Sigmoid colon (tissue), 7 donors: Measurements from ENCODE around the gene MYL7. TPM values are rescaled to one million over a fixed set of nuclear protein-coding genes. Genes with fewer than 3 reads are reported as not detected.

Source experiments
- DNase-seq: peaks from one replicate; pipeline ENCODE4 v3.0.0-alpha.2; 2019
- H3K27ac ChIP-seq, 4 donors: fragments of 200-600 bp; sonication (generic); one replicate each; pipeline ENCODE4 v1.5.1; 2016 to 2019; ENCODE audit warnings: mild to moderate bottlenecking in 1 of 4
- H3K27me3 ChIP-seq, 3 donors: fragments of 200-600 bp; sonication (generic); one replicate each; pipeline ENCODE4 v1.5.1; 2019; ENCODE audit warnings: mild to moderate bottlenecking in 1 of 3
- H3K36me3 ChIP-seq, 4 donors: fragments of 200-600 bp; sonication (generic); one replicate each; pipeline ENCODE4 v1.5.1; 2016 to 2019
- H3K4me1 ChIP-seq, 4 donors: fragments of 200-600 bp; sonication (generic); one replicate each; pipeline ENCODE4 v1.5.1; 2017 to 2019
- H3K4me3 ChIP-seq, 4 donors: fragments of 200-600 bp; sonication (generic); one replicate each; pipeline ENCODE4 v1.5.1; 2017 to 2019; ENCODE audit warnings: mild to moderate bottlenecking in 2 of 4, moderate library complexity in 1 of 4
- H3K9me3 ChIP-seq, 4 donors: fragments of 200-600 bp in 3 of 4; sonication (generic) in 3 of 4; one replicate each; pipeline versions ENCODE4 v1.5.1 to v1.6.1; 2013 to 2019
- EP300 ChIP-seq, 4 donors: sonication (generic); formaldehyde crosslinking; IDR thresholded peaks; one replicate each; pipeline ENCODE4 v1.6.1; 2017; ENCODE audit warnings: antibody characterized with exemption in 4 of 4
- POLR2A ChIP-seq, 2 donors: fragments of 450-650 bp; IDR thresholded peaks; one replicate each; pipeline ENCODE4 v1.6.1; 2016; ENCODE audit warnings: antibody characterized with exemption in 2 of 2, mild to moderate bottlenecking in 2 of 2, moderate library complexity in 2 of 2
- POLR2AphosphoS5 ChIP-seq, 4 donors: sonication (generic); formaldehyde crosslinking; IDR thresholded peaks; one replicate each; pipeline ENCODE4 v1.6.1; 2017; ENCODE audit warnings: antibody characterized with exemption in 4 of 4
- WGBS, 2 donors: extraction: QIAGEN DNeasy Blood & Tissue Kit; methylation state at CpG; one replicate each; pipeline ENCODE4 v1.1.7; 2013; 5-methylcytosine and 5-hydroxymethylcytosine counted together
- intact Hi-C: fragments of 100-400 bp; cut with DNase I; formaldehyde crosslinking; loops from one replicate; pipeline ENCODE4 v1.15.1; 2023
- polyA plus RNA-seq, 3 donors: library from polyadenylated mRNA; stranded (reverse); fragments of 200-250 nt; gene quantifications; one replicate each; pipeline ENCODE4 v1.2.3, GENCODE V29; 2013
- total RNA-seq, 4 donors: library from RNA; depleted of rRNA; stranded (reverse); fragments of >200 nt; gene quantifications; one replicate each; pipeline ENCODE4 v1.1.0, GENCODE V29; 2016
- TF ChIP-seq, protein P1 (sequence below), 4 experiments: fragments of 450-650 bp in 3 of 4; fragments of 200-600 bp in 1 of 4; IDR thresholded peaks; one replicate each; pipeline ENCODE4 v1.5.1; 2016 to 2019; ENCODE audit warnings: antibody characterized with exemption in 4 of 4, mild to moderate bottlenecking in 3 of 4, moderate library complexity in 2 of 4
- donor health status: healthy with polysubstance abuse.
- donor health status: Bipolar disorder and iron deficiency.
- donor health status: healthy.

Gene MYL7
- total and polyA plus RNA-seq, 7 donors: 0.39 to 7.2 TPM; not detected in 5

DNA sequence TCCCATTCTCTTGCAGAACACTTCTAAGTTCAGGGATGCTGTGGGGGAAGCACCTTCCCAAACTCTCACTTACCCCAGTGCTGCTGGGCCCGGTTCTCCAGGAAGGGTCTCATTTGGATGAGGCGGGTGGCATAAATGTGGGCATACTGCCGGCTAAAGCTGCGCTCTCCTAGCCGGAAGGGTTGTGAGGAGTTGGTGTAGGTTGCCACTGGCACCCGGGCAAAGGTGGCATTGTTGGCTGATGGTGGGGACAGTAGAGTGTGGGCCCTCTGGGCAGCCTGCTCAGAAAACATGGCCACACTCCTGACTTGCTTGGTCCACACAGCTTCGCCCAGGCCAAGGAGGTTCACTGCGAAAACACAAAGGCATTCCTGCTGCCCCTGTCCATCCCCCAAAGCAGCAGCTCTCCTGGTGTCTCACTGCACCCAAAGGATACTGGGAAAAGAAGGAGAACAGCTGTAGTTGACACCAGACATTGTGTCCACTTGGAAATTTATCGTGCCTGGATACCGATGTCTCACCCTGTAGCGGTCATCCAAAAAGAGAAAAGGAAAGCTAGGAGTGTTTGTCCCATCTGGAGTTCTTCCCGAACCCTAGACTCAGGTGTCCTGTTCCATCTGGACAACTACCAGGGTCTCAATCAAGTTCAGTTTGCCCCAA lies 19.2 kb downstream of the MYL7 start:
- peaks cover 0 to 19% (median 12%) of the 10 kb centered on the region in 4 donors for H3K4me1 ChIP-seq
- H3K27me3 ChIP-seq: no peaks in the 10 kb centered on the region
- no peak overlapping the region for H3K4me3 ChIP-seq
- intact Hi-C loops: loop anchor here (5.0 kb wide), 2 partner anchors 80 to 195 kb away; partner anchors contain the start of genes UBE2D4 and YKT6
- DNase-seq: no peak
- WGBS, 2 donors: 96 to 97% methylated on average over 12 of the region's 12 CpGs
- H3K36me3 ChIP-seq: peaks cover 0 to 38% (median 4%) of the 10 kb centered on the region in 4 donors
- peak overlapping the region in 3 of 4 donors; percentile 83 to 92 (median 91) for H3K27ac ChIP-seq
- H3K9me3 ChIP-seq: no peaks in the 10 kb centered on the region
- TF ChIP-seq, protein P1, sequence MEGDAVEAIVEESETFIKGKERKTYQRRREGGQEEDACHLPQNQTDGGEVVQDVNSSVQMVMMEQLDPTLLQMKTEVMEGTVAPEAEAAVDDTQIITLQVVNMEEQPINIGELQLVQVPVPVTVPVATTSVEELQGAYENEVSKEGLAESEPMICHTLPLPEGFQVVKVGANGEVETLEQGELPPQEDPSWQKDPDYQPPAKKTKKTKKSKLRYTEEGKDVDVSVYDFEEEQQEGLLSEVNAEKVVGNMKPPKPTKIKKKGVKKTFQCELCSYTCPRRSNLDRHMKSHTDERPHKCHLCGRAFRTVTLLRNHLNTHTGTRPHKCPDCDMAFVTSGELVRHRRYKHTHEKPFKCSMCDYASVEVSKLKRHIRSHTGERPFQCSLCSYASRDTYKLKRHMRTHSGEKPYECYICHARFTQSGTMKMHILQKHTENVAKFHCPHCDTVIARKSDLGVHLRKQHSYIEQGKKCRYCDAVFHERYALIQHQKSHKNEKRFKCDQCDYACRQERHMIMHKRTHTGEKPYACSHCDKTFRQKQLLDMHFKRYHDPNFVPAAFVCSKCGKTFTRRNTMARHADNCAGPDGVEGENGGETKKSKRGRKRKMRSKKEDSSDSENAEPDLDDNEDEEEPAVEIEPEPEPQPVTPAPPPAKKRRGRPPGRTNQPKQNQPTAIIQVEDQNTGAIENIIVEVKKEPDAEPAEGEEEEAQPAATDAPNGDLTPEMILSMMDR (IDR thresholded peaks at IDR 0.05): no peak
- TF ChIP-seq EP300 (IDR thresholded peaks at IDR 0.05) (no peak), POLR2A (IDR thresholded peaks at IDR 0.05) (no peak), POLR2AphosphoS5 (IDR thresholded peaks at IDR 0.05) (no peak)

DNA sequence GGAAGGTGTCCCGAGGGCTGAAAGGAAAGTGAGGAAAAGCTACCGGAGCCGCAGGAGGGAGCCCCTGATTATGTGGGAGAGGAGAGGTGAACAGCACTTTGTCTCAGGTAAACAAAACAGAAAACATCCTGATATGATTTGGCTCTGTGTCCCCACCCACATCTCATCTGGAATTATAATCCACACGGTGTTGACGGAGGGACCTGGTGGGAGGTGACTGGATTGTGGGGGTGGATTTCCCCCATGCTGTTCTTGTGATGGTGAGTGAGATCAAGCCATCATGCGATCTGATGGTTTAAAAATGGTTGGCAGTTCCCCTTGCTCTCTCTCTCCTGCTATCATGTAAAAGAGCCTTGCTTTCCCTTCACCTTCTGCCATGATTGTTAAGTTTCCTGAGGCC lies 20.7 kb downstream of the MYL7 start:
- Histone ChIP-seq H3K4me3 (no peak overlapping the region), H3K36me3 (peaks cover 0 to 53% (median 5%) of the 10 kb centered on the region in 4 donors), H3K27ac (no peak overlapping the region), H3K27me3 (no peaks in the 10 kb centered on the region), H3K4me1 (peaks cover 0 to 19% (median 12%) of the 10 kb centered on the region in 4 donors), H3K9me3 (no peaks in the 10 kb centered on the region)
- TF ChIP-seq EP300 (IDR thresholded peaks at IDR 0.05): no peak
- TF ChIP-seq POLR2A (IDR thresholded peaks at IDR 0.05): no peak
- TF ChIP-seq, protein P1 (IDR thresholded peaks at IDR 0.05): no peak
- no peak for TF ChIP-seq POLR2AphosphoS5 (IDR thresholded peaks at IDR 0.05)
- DNase-seq: no peak
- intact Hi-C loops: loop anchor here (5.0 kb wide), 2 partner anchors 82 to 193 kb away; partner anchors contain the start of genes UBE2D4 and YKT6
- WGBS, 2 donors: 90 to 91% methylated on average over 6 of the region's 6 CpGs

DNA sequence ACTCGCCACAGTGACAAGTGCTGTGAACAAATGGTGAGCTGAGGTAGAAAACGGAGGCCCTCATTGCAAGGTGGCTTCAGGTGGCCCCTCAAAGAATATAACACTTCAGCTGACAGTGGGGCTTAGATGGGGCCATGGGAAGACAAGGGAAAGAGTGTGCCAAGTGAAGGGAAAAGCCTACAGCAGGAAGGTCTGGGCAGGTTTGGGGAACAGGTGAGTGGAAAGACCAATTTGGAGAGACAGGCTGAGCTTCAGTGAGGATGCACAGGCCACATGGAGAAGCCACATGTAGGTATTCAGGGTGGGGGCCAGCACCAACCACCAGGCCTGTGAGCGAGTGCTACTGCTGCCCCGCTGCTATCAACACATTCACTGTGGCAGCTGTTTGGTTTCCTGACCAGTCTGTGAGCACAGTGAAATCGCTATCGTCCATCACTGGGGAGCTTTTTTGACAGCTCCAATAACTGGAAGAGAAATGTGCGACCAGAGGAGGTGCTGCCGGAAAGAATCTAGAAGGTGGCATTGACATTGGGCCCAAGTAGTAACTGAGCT lies 21.2 kb downstream of the MYL7 start:
- Histone ChIP-seq H3K36me3 (peaks cover 0 to 58% (median 5%) of the 10 kb centered on the region in 4 donors), H3K4me1 (peaks cover 0 to 19% (median 12%) of the 10 kb centered on the region in 4 donors), H3K27me3 (no peaks in the 10 kb centered on the region), H3K27ac (no peak overlapping the region), H3K4me3 (no peak overlapping the region), H3K9me3 (no peaks in the 10 kb centered on the region)
- no peak for DNase-seq
- TF ChIP-seq EP300 (IDR thresholded peaks at IDR 0.05) (no peak), POLR2AphosphoS5 (IDR thresholded peaks at IDR 0.05) (no peak), POLR2A (IDR thresholded peaks at IDR 0.05) (no peak)
- TF ChIP-seq, protein P1 (IDR thresholded peaks at IDR 0.05): no peak
- intact Hi-C loops: loop anchor here (5.0 kb wide), 2 partner anchors 82 to 193 kb away; partner anchors contain the start of genes UBE2D4 and YKT6
- WGBS, 2 donors: 96 to 97% methylated on average over 8 of the region's 8 CpGs

DNA sequence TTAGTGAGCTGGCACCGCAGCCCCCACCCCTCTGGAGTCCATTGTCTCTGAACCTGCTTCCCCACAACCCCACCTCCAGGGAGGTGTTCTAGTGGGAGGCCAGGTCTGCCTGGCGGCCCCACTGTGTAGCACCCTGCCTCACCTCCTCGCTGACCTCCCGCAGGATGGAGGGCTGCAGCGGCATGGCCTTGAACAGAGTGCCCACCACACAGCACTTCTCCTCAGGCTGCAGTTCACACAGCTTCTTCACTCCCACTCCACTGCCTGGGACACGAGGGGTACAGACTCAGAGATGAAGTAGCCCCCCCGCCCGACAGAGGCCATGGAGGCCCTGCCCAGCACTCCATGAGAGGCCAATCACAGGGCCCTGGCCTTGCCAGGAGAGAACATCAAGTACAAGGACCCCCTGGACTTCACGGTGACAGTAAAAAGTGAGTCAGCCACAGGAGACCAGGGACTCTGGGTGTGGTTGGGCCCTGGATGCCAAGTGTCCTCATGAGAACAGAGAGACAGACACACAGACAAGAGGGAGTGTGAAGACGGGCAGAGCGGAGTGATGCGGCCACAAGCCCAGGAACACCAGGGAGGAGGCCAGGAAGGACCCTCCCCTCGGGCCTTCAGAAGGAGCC lies 23.2 kb downstream of the MYL7 start:
- intact Hi-C loops: no loop called here
- no peak overlapping the region for H3K4me3 ChIP-seq
- no peaks in the 10 kb centered on the region for H3K27me3 ChIP-seq
- H3K27ac ChIP-seq: no peak overlapping the region
- 93 to 96% methylated on average over 13 of the region's 13 CpGs for WGBS, 2 donors
- H3K4me1 ChIP-seq: peaks cover 0 to 18% (median 11%) of the 10 kb centered on the region in 4 donors
- peaks cover 0 to 76% (median 6%) of the 10 kb centered on the region in 4 donors for H3K36me3 ChIP-seq
- no peak for DNase-seq
- no peaks in the 10 kb centered on the region for H3K9me3 ChIP-seq
- no peak for TF ChIP-seq EP300 (IDR thresholded peaks at IDR 0.05)
- TF ChIP-seq POLR2A (IDR thresholded peaks at IDR 0.05): no peak
- TF ChIP-seq POLR2AphosphoS5 (IDR thresholded peaks at IDR 0.05): no peak
- TF ChIP-seq, protein P1 (IDR thresholded peaks at IDR 0.05): no peak
